NT2/D1 (cell line): ENCODE results near the gene PAQR4.

ENCODE experiments used
- SUZ12 ChIP-seq: IDR thresholded peaks from 2 replicates; pipeline ENCODE4 v1.6.1; 2011; ENCODE audit not compliant: insufficient read length, insufficient read depth; ENCODE audit errors: extremely low read depth
- YY1 ChIP-seq: IDR thresholded peaks from 2 replicates; pipeline ENCODE4 v1.6.1; 2011; ENCODE audit not compliant: insufficient read length, insufficient read depth
- ZNF274 ChIP-seq: IDR thresholded peaks from 2 replicates; pipeline ENCODE4 v1.6.1; 2011; ENCODE audit warnings: mild to moderate bottlenecking, low read depth, low read length

DNA sequence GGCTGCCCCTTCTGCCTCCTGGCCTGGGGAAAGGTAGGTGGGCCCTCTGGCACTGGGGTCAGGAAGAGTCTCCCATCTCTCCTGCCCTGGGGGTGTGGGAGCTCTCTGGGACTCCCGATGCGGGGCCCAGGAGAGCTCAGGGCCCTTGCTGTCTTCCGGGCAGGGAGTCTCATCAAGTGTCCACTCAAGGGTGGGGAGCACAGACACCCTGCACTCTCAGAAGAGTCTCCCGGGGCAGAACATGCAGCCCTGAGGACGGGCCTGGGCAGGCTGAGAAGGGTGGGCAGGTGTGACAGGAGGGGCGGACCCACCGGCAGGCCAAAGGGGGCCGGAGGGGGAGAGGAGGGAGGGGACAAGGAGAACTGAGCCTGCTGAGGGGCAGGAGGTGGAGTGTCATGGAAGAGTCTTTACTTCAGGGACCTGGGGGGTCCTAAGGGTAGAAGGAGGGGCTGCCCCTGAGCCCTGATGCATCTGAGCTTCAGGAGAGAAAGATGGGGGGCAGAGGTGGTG, 19.5 kb downstream of the PAQR4 start:
- TF ChIP-seq YY1 (no peak), ZNF274 (no peak), SUZ12 (no peak)
